GM18951 (cell line): ENCODE data around the gene SRA1.
A peak's percentile ranks its signal among the peaks of the same experiment; 100 is the strongest.

Source experiments
- POLR2A ChIP-seq: IDR thresholded peaks from 4 replicates; pipeline ENCODE4 v1.6.1; 2011; ENCODE audit warnings: mild to moderate bottlenecking; ENCODE audit not compliant: insufficient read length, insufficient read depth; ENCODE audit errors: extremely low read depth
- in situ Hi-C: fragments of 300-500 bp; cut with MboI; formaldehyde crosslinking; loops from one replicate; pipeline ENCODE4 v1.12.0; 2022; ENCODE audit warnings: low sequenced_read_pairs, mixed read lengths, inconsistent platforms; ENCODE audit not compliant: unreplicated experiment

The SRA1 gene

GRCh38 chr5:140567136-140567818 is 10.0 kb upstream of the SRA1 start:
- in situ Hi-C loops, result no loop called here
- TF ChIP-seq POLR2A, result no peak

- in situ Hi-C loops, result no loop called here
- no peak for TF ChIP-seq POLR2A
Measured at GRCh38 chr5:140566665-140567064, 9.4 kb upstream of the SRA1 start.

- TF ChIP-seq POLR2A, result no peak
- in situ Hi-C loops, result no loop called here
Measured at GRCh38 chr5:140565780-140566095, 8.5 kb upstream of the SRA1 start.

- in situ Hi-C loops, result no loop called here
- no peak for TF ChIP-seq POLR2A
Measured at GRCh38 chr5:140565024-140565779, 7.9 kb upstream of the SRA1 start.

- in situ Hi-C loops, result no loop called here
- TF ChIP-seq POLR2A, result peak; percentile 92
Measured at GRCh38 chr5:140564196-140565023, 7.1 kb upstream of the SRA1 start, which contains the start of the genes APBB3 and SLC35A4. Gene APBB3 (minus strand): TSS chr5:140564598. CDS start chr5:140564245, 353 bp downstream. Gene SLC35A4 (plus strand): TSS chr5:140564828. CDS start chr5:140567170, 2,342 bp downstream.

- in situ Hi-C loops, result no loop called here
- TF ChIP-seq POLR2A, result no peak
Measured at GRCh38 chr5:140563596-140563995, 6.3 kb upstream of the SRA1 start.

GRCh38 chr5:140561753-140562523 is 4.7 kb upstream of the SRA1 start:
- in situ Hi-C loops, result no loop called here
- TF ChIP-seq POLR2A, result no peak

- in situ Hi-C loops, result no loop called here
- TF ChIP-seq POLR2A, result no peak
Measured at GRCh38 chr5:140560227-140560626, 3.0 kb upstream of the SRA1 start.

GRCh38 chr5:140558542-140558941 is 1.3 kb upstream of the SRA1 start:
- TF ChIP-seq POLR2A, result no peak
- in situ Hi-C loops, result no loop called here

- TF ChIP-seq POLR2A, result no peak
- in situ Hi-C loops, result no loop called here
Measured at GRCh38 chr5:140557965-140558364, 692 bp upstream of the SRA1 start.

- in situ Hi-C loops, result no loop called here
- no peak for TF ChIP-seq POLR2A
Measured at GRCh38 chr5:140556438-140556837, 835 bp downstream of the SRA1 start.

- no peak for TF ChIP-seq POLR2A
- in situ Hi-C loops, result no loop called here
Measured at GRCh38 chr5:140555747-140556312, 1.4 kb downstream of the SRA1 start.
